ENCODE results near the gene TFF1.
A peak's percentile ranks its signal among the peaks of the same experiment; 100 is the strongest.

Gene TFF1

DNA sequence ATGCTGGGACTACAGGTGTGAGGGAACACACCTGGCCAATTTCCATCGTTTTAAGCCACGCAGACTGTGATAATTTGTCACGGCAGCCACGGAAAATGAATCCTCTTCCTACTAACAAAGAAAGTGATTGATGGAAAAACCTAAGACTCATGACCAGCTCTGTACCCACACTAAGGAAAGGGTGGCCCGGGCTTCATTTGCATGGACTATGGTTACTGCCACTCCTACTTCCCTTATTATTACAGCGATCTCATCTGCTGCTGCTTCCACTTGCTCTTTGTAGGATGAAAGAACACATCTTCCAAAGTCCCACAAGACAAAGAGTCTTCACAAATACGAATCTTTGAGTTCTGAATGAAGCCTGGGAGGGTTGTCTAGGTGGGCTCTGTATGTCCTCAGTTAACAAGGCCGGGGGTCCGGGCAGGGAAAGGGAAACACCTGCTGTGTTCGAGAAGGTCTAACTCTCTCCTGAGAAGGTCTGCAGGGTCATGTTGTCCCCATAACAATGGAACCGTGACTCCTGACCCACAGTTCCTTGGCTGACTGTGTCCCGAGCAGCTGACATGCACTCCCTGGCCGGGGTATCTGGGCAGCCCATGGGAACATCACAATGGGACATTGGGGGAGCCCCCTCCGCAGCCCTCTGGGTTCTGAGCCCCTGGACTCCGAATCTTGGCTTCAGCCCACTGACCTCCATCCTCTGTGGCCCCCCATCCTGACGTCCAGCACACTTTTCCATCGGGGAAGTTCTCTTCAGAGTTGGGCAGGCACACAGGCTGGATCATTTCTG lies 13.3 kb upstream of the TFF1 start:
- no peak for DNase-seq

DNA sequence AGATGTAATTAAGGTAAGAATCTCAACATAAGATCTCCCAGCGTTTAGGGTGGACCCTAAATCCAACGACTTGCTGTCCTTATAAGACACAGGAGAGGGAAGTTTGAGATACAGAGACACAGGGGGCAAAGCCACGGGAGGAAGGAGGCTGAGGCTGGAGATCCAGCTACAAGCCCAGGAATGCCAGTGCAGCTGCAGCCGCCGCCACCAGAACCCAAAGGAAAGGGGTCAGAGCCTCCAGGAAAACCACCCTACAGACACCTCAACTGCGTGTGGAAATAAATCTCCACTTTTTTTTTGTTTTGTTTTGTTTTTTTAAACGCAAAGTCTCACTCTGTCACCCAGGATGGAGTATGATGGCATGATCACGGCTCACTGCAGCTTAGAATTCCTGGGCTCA lies 12.1 kb upstream of the TFF1 start:
- DNase-seq, result no peak

DNA sequence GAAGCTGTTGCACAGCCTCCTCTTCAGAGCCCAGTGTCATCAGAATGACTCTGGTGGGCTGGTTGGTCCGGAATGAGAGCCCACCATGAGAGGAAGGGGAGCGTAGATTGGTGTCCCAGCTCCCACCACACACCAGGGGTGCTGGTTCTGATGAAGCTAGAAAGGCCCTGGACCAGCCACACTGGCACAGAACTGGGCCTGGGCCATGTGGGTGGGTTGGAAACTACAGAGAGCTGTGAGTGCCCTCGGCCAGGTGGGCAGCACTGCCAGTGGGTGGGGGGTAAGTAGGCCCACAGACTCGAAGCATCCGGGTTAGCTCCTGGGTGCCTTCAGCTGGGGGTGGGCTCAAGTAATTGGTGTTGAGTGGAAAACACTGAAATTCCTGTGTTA lies 11.6 kb upstream of the TFF1 start:
- no peak for DNase-seq

DNA sequence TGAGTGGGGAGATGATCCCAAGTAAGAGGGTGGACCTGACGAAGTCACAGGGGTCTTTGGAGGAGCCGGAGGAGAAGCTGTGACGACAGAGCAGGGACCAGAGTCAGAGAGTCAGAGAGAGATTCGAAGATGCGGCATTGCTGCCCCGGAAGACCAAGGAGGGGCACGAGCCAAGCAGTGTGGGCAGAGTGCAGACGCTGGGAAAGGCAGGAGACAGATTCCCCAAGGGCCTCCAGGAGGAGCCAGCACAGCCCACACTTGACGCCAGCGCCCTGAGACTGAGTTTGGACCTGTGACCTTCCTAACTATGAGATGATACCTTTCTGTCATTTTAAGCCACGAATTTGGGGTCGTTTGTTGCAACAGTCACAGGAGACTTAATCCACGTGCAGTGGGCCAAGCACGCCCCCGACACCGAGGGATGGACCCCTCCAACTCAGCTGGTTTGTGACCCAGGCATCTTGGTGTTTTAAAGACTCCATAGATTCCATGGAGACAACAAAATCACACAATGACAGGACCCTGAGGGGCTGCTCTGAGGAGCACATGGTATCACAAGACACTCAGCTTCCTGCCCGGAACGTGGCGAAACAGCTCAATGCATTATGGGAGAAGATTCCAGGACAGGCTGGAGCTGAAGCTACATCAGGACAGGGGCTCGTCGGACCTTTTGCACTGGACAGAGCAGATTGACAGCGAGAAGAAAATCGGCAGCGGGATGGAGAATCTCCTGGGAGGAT lies 11.0 kb upstream of the TFF1 start:
- DNase-seq, result no peak

DNA sequence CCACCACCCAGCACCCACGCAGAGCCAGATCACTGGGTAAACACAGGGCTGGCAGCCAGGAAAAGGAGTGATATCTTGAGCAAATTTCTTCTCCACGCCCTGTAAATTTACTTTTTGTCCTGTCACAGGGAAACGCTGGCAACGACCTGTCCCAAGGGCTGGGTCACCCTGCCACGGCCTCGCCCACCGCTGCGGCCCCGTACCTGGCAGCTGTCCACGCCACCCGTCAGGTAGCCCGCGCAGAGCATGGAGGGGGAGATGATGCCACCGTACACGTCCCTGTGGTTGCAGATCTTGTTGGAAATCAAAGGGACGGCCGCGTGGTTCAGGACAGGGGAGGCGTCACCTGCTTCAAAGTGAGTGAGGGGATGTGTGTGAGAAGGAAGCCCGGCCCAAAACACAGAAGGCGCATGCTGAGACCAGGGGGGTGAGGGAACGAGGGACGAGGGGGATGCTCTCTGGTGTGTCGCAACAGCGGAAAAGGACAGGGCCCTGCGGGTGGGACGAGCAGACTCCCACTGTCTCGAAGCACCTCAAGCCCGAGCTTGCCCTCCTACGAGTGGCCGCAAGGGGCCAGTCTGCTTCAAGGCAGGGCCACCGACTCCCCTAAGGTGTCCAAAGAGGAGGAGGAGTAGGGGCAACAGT lies 10.1 kb upstream of the TFF1 start:
- no peak for DNase-seq

DNA sequence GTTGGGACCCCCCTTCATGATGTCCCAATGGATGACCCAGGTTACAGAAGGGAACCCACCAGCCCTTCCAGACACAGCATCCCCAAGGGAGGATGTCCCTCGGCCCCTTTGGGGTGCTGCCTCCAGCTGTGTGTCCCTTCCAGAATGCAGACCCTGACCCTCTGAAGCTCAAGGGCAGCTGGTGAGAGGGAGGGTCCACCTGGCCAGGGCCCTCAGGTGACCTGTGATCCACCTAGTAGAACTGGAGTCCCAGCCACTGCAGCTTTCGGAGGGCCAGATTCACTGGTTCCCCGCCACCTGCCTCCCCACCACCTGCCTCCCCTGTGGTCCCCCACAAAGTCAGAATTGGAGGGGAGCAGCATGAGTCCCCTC lies 9.6 kb upstream of the TFF1 start:
- DNase-seq, result no peak

DNA sequence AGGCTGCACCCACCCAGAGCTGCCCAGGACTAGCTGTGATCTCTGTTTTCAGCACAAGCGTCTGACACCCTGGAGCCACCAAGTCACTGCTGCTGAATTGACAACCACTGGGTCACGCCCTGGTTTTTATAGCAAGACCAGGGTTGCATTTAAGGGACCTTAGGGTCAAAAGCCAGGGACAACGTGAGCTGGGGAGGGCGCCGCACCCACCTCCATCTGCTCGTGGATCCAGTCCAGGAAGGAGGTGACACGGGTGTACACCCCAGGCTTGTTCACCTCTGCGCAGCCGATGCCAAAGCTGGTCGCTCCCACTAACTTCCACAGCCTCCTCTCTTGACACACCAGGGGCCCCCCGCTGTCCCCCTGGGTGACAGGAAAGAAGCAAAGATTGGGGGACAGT lies 9.2 kb upstream of the TFF1 start:
- no peak for DNase-seq

DNA sequence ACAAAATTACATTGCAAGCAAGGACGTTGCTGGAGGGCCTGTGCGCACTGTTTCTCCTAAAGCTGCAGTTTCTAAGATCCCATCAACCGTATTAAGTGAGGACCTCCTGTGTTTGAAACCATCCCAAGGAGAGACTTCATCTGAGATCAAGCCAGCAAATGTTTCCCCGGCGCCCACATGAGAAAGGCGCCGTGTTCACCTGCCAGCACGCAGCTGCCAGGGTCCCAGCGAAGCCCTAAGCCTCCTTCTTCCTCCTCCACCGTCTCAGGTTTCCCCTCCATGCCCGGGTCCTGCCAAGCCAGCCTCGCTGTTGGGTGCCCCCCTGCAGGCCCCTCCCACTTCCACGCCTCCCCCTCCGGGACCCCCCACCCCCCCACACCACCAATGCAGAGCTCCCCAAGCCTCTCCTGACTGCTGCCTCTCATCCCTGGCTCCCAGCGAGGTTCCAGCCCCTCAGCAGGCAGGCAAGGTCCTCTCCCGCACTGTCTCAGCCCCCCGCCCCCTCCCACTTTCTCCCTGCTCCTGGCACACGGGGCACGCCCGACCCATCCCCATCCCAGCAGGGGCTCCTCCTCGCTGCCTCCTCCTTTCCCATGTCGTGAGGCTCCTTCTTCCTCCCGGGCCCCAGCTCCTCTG lies 8.6 kb upstream of the TFF1 start:
- peak in 2 of 3 experiments; percentile 24 to 50 for DNase-seq

DNA sequence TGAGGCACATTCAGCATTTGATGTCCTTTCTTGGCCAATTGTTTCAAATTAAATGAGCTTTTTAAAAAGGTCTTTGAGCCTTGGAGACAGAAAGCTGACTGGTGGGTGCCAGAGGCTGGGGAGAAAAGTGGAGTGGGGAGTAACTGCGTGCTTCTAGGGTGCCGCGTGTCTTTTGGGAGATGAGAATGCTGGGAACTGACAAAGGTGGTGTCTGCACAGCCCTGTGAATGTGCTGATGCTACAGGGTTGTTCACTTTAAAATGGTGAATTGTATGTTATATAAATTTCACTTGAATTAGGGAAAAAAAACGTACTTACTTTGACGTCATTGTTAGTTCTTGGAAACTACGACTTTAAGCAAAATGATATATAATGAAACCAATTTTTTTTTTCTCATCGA lies 8.1 kb upstream of the TFF1 start:
- no peak for DNase-seq

DNA sequence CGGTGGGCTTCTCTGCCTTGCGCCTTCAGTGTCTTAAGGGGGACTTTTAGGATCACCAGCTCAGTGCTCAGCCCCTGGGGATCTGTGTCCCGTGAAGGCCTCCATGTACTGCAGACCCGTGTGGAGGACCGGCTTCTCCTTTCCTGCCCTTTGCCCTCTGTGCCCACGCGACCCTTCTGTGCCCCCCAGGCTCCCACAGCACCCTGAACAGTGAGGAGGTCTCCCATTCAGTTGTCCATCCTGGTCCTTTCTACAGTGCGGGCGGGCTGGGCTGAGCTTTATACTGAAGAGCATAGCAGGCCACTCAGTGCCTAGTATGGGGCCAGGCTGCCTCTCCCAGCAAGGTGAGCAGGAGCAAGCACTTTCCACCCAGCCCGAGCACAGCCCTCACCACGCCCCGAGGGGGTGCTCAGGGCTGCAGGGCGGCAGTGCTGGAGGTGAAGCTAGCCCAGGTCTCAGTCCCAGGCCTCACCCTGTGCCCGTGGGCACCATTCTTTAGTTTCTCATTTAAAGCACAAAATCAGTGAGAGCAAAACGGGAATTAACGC lies 7.6 kb upstream of the TFF1 start:
- no peak for DNase-seq

DNA sequence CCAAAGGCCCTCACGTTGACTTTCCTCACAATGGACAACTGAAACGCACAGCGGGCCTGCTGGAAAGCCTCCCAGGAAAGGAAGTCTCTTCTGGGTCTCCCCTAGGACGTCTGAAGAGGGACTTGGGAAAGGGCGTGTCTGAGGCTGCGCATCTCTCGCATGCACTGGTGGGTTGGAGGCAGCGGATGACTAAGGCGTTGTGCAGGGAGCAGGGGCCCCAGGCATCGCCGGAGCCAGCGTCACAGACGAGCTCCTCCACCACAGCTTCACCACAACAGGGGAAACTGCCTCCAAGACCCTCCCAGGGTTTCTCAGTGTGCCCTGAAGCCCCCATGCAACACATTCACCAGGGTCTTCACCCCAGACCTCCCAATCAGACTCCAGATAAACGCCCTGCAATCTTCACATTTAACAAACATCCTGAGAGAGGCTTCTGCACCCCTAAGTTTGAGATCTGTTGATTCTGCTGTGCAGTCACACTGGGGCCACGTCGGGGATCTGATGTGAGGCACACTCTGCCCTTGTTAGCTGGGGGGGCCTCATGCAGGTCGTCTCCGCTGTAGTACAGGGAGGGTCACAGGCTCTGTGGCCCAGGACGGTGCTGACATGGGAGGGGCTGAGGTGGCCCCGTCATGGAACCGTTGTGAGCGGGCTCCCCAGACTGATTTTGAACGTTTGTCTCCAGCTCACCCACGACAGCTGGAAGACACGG lies 7.0 kb upstream of the TFF1 start:
- no peak for DNase-seq

DNA sequence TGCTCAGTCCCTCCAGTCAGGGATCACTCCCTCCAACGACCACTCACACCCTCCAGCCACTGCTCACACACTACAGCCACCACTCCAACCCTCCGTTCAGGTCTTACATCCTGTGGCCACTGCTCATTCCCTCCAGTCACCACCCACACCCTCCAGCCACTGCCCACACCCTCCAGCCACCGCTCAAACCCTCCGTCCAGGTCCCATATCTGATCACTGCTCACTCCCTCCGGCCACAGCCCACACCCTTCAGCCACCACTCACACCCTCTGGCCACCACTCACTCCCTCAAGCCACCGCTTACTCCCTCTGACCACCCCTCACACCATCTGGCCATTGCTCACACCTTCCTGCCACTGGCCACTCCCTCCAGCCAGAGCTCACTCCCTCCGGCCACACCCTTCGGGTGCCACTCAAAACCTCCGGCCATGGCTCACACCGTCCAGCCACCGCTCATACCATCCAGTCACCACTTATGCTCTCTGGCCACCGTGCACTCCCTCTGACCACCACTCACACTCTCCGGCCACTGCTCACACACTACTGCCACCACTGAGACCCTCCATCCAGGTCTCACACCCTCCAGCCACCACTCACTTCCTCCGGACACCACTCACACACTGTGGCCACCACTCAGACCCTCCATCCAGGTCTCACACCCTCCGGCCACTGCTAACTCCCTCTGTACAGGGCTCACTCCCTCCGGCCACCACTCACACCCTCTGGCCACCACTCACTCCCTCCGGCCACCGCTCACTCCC lies 4.7 kb upstream of the TFF1 start:
- DNase-seq, result no peak

DNA sequence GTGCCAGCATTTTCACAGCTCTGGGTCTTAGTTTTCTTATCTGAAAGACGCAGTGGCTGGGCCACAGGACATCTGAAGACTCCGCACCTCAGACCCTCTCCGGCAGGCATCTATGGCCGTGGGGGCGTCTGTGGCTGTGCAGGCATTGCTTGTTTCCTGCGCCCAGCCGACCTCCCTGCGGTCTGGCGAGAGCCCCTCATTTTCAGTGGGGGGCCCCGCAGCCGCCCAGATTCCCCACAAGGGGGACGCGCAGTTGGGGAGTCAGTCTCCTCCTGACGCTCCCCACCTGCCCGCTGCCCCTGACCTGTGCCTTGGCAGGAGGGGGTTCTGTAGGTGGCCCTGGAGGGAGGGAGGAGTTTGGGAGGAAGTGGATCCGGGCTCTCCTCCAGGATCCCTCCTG lies 3.5 kb upstream of the TFF1 start:
- no peak for DNase-seq

DNA sequence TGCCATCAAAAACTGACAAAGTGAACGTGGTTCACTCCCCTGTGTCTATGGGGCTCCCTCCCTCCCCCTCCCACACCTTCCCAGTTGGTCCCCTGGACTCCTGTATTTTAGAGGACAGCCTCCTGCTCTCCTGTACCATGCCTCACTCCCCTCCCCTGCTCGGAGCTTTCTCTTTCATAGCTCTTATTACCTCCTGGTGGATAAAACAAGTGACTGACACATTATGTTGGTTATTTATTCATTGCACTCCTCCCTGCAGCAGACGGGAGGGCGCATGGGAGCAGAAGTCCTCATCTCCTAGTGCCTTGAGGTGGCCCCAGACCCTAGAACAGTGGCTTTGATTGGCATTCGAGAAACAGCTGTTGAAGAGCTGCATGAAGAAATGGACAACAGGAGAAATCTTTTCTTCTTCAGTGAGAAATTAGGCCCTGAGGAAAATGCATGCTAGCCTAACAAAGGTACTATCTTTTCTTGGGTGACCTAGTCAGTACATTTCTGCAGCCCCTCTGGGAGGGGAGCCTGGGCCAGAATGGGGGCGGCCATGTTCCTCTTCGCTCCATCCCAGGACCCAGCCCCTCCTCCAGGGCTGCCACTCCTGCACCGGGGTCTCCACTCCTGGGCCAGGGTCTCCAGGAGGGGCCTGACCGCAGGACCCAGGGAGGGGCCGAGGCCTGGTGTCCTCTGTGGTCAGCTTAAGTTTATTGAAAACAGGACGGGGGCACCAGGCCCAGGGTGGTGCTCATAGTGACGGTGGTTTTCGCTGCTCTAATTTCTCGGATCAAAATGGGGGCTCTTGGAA lies 1.2 kb upstream of the TFF1 start:
- DNase-seq, result peak in 1 of 3 experiments; percentile 12

DNA sequence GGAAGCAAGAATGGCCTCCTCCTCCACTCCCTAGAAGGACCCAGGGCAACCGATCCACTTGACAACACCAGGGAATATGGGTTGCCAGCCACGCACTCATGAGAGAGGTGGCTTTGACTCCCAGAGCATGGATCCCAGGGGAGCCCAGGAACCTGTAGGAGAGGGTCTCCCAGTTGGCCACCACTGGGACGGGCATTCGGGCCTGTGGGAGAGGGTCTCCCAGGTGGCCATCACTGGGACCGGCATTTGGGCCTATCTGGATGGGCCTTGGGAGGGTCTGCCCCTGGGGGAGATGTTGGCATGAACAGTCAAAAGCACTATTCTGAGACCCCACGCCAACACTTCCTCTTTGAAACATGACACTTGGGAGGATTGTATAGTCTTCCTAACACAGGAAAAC lies 565 bp downstream of the TFF1 start:
- no peak for DNase-seq

DNA sequence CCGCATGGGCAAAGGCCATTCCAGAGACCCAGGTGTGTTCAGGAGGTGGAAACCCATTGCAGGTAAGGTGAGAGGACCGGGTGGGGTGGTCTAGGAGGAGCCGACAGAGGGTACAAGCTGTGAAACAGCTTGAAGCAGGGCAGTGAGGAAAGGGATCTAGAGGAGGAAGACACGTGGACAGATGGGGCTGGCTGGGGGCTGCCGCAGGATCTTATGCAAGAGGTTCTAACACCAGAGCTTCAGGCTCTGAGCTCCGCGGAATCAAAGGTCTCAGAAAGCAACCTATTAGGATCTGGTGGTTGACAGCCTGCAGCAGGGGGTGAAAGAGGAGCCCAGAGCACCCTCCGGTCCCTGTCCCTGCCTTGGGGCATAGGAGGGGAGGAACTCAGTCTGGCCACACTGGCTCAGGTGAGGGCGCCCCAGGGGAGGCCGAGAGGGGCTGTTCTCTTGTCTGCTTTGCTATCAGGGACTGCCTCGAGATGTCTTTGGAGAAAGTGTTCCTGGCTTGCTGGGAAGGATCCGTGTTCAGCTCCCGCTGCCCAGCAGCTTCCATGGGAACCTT lies 1.9 kb downstream of the TFF1 start:
- DNase-seq, result no peak

DNA sequence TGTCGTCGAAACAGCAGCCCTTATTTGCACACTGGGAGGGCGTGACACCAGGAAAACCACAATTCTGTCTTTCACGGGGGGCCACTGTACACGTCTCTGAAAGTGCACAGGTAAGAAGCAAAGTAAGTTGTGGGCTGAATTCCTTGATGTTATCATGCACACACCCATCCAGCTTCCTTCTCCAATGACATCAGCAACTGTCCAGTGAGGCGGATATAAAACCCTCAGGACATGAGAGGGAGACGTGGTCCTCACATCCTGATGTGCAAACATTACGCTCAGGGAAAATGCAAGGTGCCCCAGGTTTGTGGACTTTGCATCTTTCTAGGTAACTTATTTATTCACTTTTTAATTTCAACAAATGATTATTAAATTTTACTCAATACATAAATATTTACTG lies 3.0 kb downstream of the TFF1 start:
- DNase-seq, result peak in 1 of 3 experiments; percentile 11

DNA sequence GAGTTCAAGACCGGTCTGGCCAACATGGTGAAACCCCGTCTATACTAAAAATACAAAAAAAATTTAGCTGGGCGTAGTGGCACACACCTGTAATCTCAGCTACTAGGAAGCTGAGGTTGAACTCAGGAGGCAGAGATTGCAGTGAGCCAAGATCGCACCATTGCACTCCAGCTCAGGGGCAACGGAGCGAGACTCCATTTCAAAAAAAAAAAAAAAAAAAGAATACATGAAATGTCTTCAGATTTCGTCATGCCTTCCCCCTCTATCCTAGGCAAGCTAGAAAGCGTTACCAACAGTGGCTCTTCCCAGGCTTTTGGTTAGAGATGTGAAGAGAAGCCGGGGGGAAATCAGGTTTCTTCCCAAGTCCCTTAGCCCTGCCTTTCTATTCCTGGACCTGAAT lies 3.6 kb downstream of the TFF1 start:
- no peak for DNase-seq

DNA sequence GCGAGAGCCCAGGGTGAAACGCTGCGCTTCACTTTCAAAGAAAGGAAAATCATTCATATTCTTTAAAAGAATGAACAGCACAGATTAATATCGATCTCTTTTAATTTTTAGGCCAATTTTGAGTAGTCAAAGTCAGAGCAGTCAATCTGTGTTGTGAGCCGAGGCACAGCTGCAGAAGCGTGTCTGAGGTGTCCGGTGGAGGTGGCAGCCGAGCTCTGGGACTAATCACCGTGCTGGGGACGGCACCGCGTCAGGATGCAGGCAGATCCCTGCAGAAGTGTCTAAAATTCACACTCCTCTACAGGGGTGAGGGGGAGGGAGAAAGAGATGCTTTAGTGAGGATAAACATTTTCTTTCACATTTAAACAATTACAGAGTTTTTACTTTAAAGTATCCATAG lies 4.1 kb downstream of the TFF1 start:
- no peak for DNase-seq

DNA sequence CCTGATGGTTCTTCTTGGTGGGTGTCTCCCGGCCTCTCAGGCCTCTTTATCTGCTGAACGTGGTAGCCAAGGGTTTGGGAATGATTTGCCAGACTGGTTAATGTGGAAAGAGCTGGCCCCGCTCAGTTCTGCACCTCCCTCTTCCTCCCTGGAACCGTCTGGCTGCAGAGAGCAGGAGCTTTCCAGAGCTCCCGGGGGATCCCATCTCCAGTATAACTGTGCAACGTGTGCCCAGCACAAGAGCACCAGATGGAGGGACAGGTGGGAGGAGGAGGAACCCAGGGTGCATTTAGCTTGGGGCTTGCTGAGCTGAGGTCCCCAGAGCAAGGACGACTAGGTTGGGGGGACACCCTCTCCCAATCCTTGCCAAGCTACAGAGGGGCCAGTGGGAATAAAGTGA lies 5.0 kb downstream of the TFF1 start:
- peak in 1 of 3 experiments; percentile 10 for DNase-seq

DNA sequence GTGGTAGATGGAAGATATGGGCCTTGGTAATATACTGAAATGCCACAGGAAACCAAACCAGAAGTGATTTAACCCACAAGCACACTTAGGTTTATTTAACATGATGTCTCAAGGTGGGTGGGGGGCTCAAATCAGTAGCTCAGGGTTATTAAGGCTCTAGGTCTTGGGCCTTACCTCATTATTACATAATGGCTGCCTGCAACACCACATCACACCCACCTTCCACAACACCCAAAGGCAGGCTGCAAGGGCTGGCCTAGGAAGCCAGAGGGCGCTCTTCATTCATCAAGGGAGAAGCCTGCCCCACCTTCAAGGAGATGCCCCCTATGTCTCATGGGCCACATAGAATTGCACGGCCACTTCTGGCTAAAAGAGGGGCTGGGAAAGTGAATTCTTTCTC lies 6.0 kb downstream of the TFF1 start:
- DNase-seq, result no peak

Measured in NCI-H1417 (cell line).